Upper lobe of right lung (tissue), 1 donor: Measurements from ENCODE around the gene MSI1. TPM values are rescaled to one million over a fixed set of nuclear protein-coding genes. Genes with fewer than 3 reads are reported as not detected.

Experiments
- ATAC-seq: fragments of 200-7000 bp; cut with Tn5 transposase; one replicate; pipeline ENCODE4 v1.9.1; 2020; ENCODE audit warnings: mild to moderate bottlenecking, moderate library complexity
- DNase-seq: peaks from one replicate; pipeline ENCODE4 v3.0.0-alpha.2; 2020
- H3K27ac ChIP-seq: fragments of 200-600 bp; one replicate; pipeline ENCODE4 v1.8.0; 2022
- H3K27me3 ChIP-seq: fragments of 200-600 bp; one replicate; pipeline ENCODE4 v1.8.0; 2022; ENCODE audit warnings: mild to moderate bottlenecking
- H3K36me3 ChIP-seq: fragments of 200-600 bp; one replicate; pipeline ENCODE4 v1.8.0; 2022
- H3K4me1 ChIP-seq: fragments of 200-600 bp; one replicate; pipeline ENCODE4 v1.8.0; 2022
- H3K4me3 ChIP-seq: fragments of 200-600 bp; one replicate; pipeline ENCODE4 v1.8.0; 2022; ENCODE audit warnings: mild to moderate bottlenecking
- H3K9me3 ChIP-seq: fragments of 200-600 bp; one replicate; pipeline ENCODE4 v1.8.0; 2022
- intact Hi-C: fragments of 100-400 bp; cut with DNase I; formaldehyde crosslinking; loops from one replicate; pipeline ENCODE4 v1.11.0; 2022
- total RNA-seq: library from RNA; stranded (reverse); fragmentation: NEBNext Ultra II Directional; extraction: Animal tissue kit (Norgen Biotek cat#: 25700); gene quantifications from one replicate; pipeline ENCODE4 v1.2.1, GENCODE V29; 2021
- TF ChIP-seq, protein P1 (sequence below): fragments of 200-600 bp; IDR thresholded peaks from one replicate; pipeline ENCODE4 v1.8.0; 2022; ENCODE audit warnings: antibody characterized with exemption
- donor health status: DM: no; HTN: yes; CAD: no; lungs with severe emphysema.

The MSI1 gene
- total RNA-seq, 1 donor from 2014 or later: 0.46 TPM

DNA sequence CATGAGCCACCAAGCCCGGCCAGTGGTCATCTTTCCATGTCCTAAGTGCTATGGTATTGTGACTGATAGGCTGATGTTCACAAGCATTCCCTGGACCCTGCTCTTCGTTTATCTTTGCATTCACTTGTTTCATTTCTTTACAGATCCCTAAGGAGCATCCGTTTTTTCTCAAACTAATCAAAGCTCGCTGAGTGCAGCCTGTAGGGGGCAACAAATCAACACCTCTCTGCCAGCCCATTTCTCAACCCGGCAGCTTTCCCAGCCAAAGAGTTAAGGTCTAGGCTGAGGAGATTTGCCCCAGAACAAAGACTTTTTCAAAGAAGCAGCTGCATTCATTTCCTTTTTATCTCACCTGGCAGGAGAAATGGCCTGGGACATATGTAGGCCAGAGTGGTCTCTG is 54.7 kb downstream of the MSI1 start:
- H3K36me3 ChIP-seq: no peaks in the 10 kb centered on the region
- no peak overlapping the region for H3K4me3 ChIP-seq
- no peak overlapping the region for H3K27ac ChIP-seq
- intact Hi-C loops: no loop called here
- ATAC-seq (no peak), DNase-seq (no peak)
- TF ChIP-seq, protein P1, sequence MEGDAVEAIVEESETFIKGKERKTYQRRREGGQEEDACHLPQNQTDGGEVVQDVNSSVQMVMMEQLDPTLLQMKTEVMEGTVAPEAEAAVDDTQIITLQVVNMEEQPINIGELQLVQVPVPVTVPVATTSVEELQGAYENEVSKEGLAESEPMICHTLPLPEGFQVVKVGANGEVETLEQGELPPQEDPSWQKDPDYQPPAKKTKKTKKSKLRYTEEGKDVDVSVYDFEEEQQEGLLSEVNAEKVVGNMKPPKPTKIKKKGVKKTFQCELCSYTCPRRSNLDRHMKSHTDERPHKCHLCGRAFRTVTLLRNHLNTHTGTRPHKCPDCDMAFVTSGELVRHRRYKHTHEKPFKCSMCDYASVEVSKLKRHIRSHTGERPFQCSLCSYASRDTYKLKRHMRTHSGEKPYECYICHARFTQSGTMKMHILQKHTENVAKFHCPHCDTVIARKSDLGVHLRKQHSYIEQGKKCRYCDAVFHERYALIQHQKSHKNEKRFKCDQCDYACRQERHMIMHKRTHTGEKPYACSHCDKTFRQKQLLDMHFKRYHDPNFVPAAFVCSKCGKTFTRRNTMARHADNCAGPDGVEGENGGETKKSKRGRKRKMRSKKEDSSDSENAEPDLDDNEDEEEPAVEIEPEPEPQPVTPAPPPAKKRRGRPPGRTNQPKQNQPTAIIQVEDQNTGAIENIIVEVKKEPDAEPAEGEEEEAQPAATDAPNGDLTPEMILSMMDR: peak; percentile 8
- H3K9me3 ChIP-seq: no peaks in the 10 kb centered on the region
- H3K27me3 ChIP-seq: no peaks in the 10 kb centered on the region
- peaks cover 8% of the 10 kb centered on the region for H3K4me1 ChIP-seq

DNA sequence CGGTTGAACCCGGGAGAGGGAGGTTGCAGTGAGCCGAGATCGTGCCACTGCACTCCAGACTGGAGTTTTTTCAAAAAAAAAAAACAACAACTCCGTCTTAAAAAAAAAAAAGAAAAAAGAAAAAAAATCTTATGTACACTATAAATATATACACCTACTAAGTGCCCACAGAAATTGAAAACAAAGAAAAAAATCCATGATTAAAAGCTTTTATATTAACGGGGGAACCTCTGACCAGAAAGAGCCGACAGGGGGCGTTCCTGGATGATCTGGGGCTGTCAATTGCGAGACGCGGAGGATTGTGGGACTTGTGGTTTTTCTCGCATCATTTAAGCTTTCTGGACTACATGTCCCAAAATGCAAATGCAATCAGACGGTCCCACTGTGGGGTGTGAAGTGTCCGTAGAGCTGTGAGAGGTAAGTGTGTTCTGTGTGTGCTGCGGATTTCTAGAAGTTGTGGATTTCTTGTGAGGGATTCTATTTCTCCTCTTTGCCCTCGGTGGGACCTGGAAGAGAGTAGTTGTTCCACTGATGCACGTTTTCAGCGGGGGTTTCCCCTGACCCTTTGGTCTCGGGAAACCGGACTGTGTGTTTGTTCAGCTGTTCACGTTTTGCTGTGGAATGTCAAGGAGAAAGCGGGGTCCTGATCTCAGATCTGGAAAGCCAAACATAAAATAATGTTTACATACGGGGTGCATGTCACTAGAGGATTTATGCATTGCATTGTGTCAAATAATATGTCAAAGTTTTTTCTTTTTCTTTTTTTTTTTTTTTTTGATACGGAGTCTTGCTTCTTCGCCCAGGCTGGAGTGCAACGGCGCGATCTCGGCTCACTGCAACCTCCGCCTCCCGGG is 66.8 kb downstream of the MSI1 start, which contains the start of gene SIRT4:
Gene SIRT4, plus strand, starts transcription at position 360 of the 854 bp plus-strand sequence. CDS start 1,241 bp downstream, outside the sequence.
- intact Hi-C loops: no loop called here
- DNase-seq: peak; percentile 89

DNA sequence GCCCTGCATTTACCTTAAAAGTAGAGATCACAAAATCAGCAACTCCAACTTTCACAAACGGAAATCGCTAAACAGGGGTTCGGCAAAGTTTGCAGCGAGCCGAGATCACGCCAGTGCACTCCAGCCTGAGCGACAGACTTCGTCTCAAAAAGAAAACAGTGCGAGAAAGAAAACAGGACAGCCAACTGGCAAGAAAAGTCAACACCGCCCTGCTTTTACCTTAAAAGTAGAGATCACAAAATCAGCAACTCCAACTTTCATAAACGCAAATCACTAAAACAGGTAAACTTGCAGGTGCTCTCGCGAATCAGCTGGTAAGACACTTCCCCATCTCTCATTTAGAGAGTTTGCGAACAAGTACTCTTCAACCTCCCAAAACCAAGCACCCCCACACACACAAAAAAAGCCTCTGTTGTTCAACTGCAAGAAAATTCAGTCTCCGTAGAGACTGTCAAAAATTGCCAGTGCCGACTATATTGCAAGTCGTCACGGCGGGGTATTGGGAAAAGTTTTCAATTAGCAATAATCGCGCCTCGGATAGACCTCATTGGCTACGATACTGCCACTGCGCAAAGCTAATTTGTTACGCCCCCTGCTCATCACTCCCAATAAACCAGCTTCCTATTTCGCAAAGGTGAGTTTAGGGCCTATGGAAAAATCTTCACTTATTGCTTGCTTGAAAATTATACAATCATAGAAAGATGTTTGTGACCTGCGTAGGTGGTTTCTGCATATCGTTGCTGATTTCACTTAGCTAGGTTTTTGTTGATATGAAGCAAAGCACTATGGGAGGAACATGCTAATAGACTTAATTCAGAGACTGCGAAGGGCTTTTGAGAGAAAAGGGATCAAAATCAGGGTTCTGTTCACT is 76.1 kb downstream of the MSI1 start, which contains the start of gene RNU4-1:
Gene RNU4-1, minus strand, starts transcription at position 577 of the 871 bp plus-strand sequence.
- peak within 1 kb of the TSS; percentile 99 for H3K27ac ChIP-seq
- H3K27me3 ChIP-seq: no peaks in the 10 kb centered on the region
- H3K36me3 ChIP-seq: no peaks in the 10 kb centered on the region
- intact Hi-C loops: no loop called here
- TF ChIP-seq, protein P1: no peak
- DNase-seq (no peak), ATAC-seq (peak; percentile 55)
- no peaks in the 10 kb centered on the region for H3K9me3 ChIP-seq
- H3K4me1 ChIP-seq: no peaks in the 10 kb centered on the region
- peak within 1 kb of the TSS; percentile 63 for H3K4me3 ChIP-seq

More for the DNA sequence above, 66.8 kb downstream of the MSI1 start, which contains the start of gene SIRT4:
- no peaks in the 10 kb centered on the region for H3K36me3 ChIP-seq
- peak within 1 kb of the TSS; percentile 86 for H3K4me3 ChIP-seq
- peak; percentile 99 for ATAC-seq
- H3K4me1 ChIP-seq: no peaks in the 10 kb centered on the region
- no peaks in the 10 kb centered on the region for H3K27me3 ChIP-seq
- H3K27ac ChIP-seq: peak within 1 kb of the TSS; percentile 89
- TF ChIP-seq, protein P1: peak; percentile 73
- no peaks in the 10 kb centered on the region for H3K9me3 ChIP-seq

DNA sequence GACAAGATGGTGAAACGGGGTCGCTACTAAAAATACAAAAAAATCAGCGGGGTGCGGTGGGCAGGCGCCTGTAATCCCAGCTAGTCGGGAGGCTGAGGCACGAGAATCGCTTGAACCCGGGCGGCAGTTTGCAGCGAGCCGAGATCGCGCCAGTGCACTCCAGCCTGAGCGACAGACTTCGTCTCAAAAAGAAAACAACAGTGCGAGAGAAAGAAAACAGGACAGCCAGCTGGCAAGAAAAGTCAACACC is 76.6 kb downstream of the MSI1 start:
- TF ChIP-seq, protein P1: no peak
- Histone ChIP-seq H3K36me3 (no peaks in the 10 kb centered on the region), H3K9me3 (no peaks in the 10 kb centered on the region), H3K27me3 (no peaks in the 10 kb centered on the region), H3K4me1 (no peaks in the 10 kb centered on the region), H3K27ac (peak overlapping the region; percentile 99), H3K4me3 (peak overlapping the region; percentile 63)
- no peak for ATAC-seq
- DNase-seq: no peak
- intact Hi-C loops: no loop called here

Other genes starting within 250 kb of the MSI1 start
- 77.2 TPM for gene GCN1, start 174.4 kb downstream of the MSI1 start, total RNA-seq
- 1,192 TPM for gene RPLP0, start 168.1 kb downstream of the MSI1 start, total RNA-seq
- 105 TPM for gene PXN, start 103.4 kb downstream of the MSI1 start, total RNA-seq
- gene RNU4-2, start 77.3 kb downstream of the MSI1 start, total RNA-seq: 14,226 TPM
- gene RNU4-1, start 75.9 kb downstream of the MSI1 start, total RNA-seq: 2,477 TPM
- gene SIRT4, start 66.8 kb downstream of the MSI1 start, total RNA-seq: 2.4 TPM
- 62.2 TPM for gene PLA2G1B, start 41.4 kb downstream of the MSI1 start, total RNA-seq
- gene COX6A1, start 68.9 kb upstream of the MSI1 start, total RNA-seq: 258 TPM
- 21.1 TPM for gene TRIAP1, start 77.2 kb upstream of the MSI1 start, total RNA-seq
- 29.3 TPM for gene GATC, start 77.3 kb upstream of the MSI1 start, total RNA-seq
- gene SRSF9, start 100.6 kb upstream of the MSI1 start, total RNA-seq: 116 TPM
- gene DYNLL1, start 126.9 kb upstream of the MSI1 start, total RNA-seq: 242 TPM
- 19.6 TPM for gene COQ5, start 160.0 kb upstream of the MSI1 start, total RNA-seq
- gene RNF10, start 165.2 kb upstream of the MSI1 start, total RNA-seq: 190 TPM
- 41.1 TPM for gene POP5, start 212.2 kb upstream of the MSI1 start, total RNA-seq